Measurements from ENCODE around the gene PXYLP1. TPM values are rescaled to one million over a fixed set of nuclear protein-coding genes. Genes with fewer than 3 reads are reported as not detected.

PXYLP1 gene
- total RNA-seq, 1 experiment from 2014 or later = 11.3 TPM

- intact Hi-C loops (cut with micrococcal nuclease; ENCODE audit: unreplicated experiment) = no loop called here
- BruUV-seq (replicated peaks) = no TSS peak
- POLR2A ChIA-PET (ENCODE audit: low non-redundant PET) = no interaction called here
- no peaks in the 10 kb centered on the region for H3K9me3 ChIP-seq (ENCODE audit: low read depth, low read length, poor library complexity, severe bottlenecking)
- H3K4me1 ChIP-seq (ENCODE audit: insufficient read depth, low read length, poor library complexity, severe bottlenecking) = peaks cover 25% of the 10 kb centered on the region
- H3K27ac ChIP-seq (ENCODE audit: low read depth, low read length, poor library complexity, severe bottlenecking) = no peak overlapping the region
- CTCF ChIA-PET = interaction anchor here (0.5 kb wide), 1 partner anchor 22 kb away, joined by 3 read pairs; no protein-coding TSS in a partner anchor
- DNase-seq (ENCODE audit: low spot score) = no peak
- H3K36me3 ChIP-seq (ENCODE audit: insufficient read depth, low read length, poor library complexity, severe bottlenecking) = no peaks in the 10 kb centered on the region
- H3K4me3 ChIP-seq (ENCODE audit: low read depth, low read length, poor library complexity, severe bottlenecking) = no peak overlapping the region
- H3K27me3 ChIP-seq (replicated peaks; ENCODE audit: insufficient read depth, low read depth, low read length, poor library complexity) = no peaks in the 10 kb centered on the region
- TF ChIP-seq CTCF (conservative IDR thresholded peaks at IDR 0.05; ENCODE audit: low read depth, low read length) (no peak), EZH2 (IDR thresholded peaks at IDR 0.05; ENCODE audit: borderline replicate concordance, low read depth, low read length, poor library complexity, severe bottlenecking) (no peak)
Measured at GRCh38 chr3:141242377-141243092, 10.9 kb downstream of the PXYLP1 start.

GRCh38 chr3:141243271-141243707 lies 11.7 kb downstream of the PXYLP1 start:
- H3K9me3 ChIP-seq (ENCODE audit: low read depth, low read length, poor library complexity, severe bottlenecking) = no peaks in the 10 kb centered on the region
- H3K27ac ChIP-seq (ENCODE audit: low read depth, low read length, poor library complexity, severe bottlenecking) = no peak overlapping the region
- no peak overlapping the region for H3K4me3 ChIP-seq (ENCODE audit: low read depth, low read length, poor library complexity, severe bottlenecking)
- BruUV-seq (replicated peaks) = no TSS peak
- H3K36me3 ChIP-seq (ENCODE audit: insufficient read depth, low read length, poor library complexity, severe bottlenecking) = no peaks in the 10 kb centered on the region
- TF ChIP-seq EZH2 (IDR thresholded peaks at IDR 0.05; ENCODE audit: borderline replicate concordance, low read depth, low read length, poor library complexity, severe bottlenecking) = no peak
- no peak for TF ChIP-seq CTCF (conservative IDR thresholded peaks at IDR 0.05; ENCODE audit: low read depth, low read length)
- ChIA-PET CTCF (interaction anchor here (0.5 kb wide), 1 partner anchor 23 kb away, joined by 3 read pairs; no protein-coding TSS in a partner anchor), POLR2A (ENCODE audit: low non-redundant PET) (no interaction called here)
- DNase-seq (ENCODE audit: low spot score) = peak; percentile 84
- H3K27me3 ChIP-seq (replicated peaks; ENCODE audit: insufficient read depth, low read depth, low read length, poor library complexity) = no peaks in the 10 kb centered on the region
- H3K4me1 ChIP-seq (ENCODE audit: insufficient read depth, low read length, poor library complexity, severe bottlenecking) = peaks cover 25% of the 10 kb centered on the region
- intact Hi-C loops (cut with micrococcal nuclease; ENCODE audit: unreplicated experiment) = no loop called here

- no TSS peak for BruUV-seq (replicated peaks)
- H3K4me1 ChIP-seq (ENCODE audit: insufficient read depth, low read length, poor library complexity, severe bottlenecking) = peaks cover 13% of the 10 kb centered on the region
- no peaks in the 10 kb centered on the region for H3K36me3 ChIP-seq (ENCODE audit: insufficient read depth, low read length, poor library complexity, severe bottlenecking)
- ChIA-PET POLR2A (ENCODE audit: low non-redundant PET) (no interaction called here), CTCF (interaction anchor here (1.3 kb wide), 1 partner anchor 15 kb away, joined by 5 read pairs; the partner anchor contains the start of gene PXYLP1)
- no peak for DNase-seq (ENCODE audit: low spot score)
- H3K4me3 ChIP-seq (ENCODE audit: low read depth, low read length, poor library complexity, severe bottlenecking) = no peak overlapping the region
- no peaks in the 10 kb centered on the region for H3K27me3 ChIP-seq (replicated peaks; ENCODE audit: insufficient read depth, low read depth, low read length, poor library complexity)
- no peak overlapping the region for H3K27ac ChIP-seq (ENCODE audit: low read depth, low read length, poor library complexity, severe bottlenecking)
- H3K9me3 ChIP-seq (ENCODE audit: low read depth, low read length, poor library complexity, severe bottlenecking) = no peaks in the 10 kb centered on the region
- intact Hi-C loops (cut with micrococcal nuclease; ENCODE audit: unreplicated experiment) = no loop called here
- TF ChIP-seq CTCF (conservative IDR thresholded peaks at IDR 0.05; ENCODE audit: low read depth, low read length) (no peak), EZH2 (IDR thresholded peaks at IDR 0.05; ENCODE audit: borderline replicate concordance, low read depth, low read length, poor library complexity, severe bottlenecking) (no peak)
Measured at GRCh38 chr3:141246224-141246957, 14.8 kb downstream of the PXYLP1 start.

Data from A673 (cell line).